T follicular helper cell (primary cell): ENCODE results near the gene NPTN.
"Not testable (repeated sequence)": the region's sequence is repeated elsewhere in the genome, so short reads cannot be mapped to it uniquely, and the experiment has no call there.

Experiments
- DNase-seq: peaks from one replicate; pipeline ENCODE4 v3.0.0-alpha.2; 2020; ENCODE audit warnings: low read depth

Gene NPTN

DNA sequence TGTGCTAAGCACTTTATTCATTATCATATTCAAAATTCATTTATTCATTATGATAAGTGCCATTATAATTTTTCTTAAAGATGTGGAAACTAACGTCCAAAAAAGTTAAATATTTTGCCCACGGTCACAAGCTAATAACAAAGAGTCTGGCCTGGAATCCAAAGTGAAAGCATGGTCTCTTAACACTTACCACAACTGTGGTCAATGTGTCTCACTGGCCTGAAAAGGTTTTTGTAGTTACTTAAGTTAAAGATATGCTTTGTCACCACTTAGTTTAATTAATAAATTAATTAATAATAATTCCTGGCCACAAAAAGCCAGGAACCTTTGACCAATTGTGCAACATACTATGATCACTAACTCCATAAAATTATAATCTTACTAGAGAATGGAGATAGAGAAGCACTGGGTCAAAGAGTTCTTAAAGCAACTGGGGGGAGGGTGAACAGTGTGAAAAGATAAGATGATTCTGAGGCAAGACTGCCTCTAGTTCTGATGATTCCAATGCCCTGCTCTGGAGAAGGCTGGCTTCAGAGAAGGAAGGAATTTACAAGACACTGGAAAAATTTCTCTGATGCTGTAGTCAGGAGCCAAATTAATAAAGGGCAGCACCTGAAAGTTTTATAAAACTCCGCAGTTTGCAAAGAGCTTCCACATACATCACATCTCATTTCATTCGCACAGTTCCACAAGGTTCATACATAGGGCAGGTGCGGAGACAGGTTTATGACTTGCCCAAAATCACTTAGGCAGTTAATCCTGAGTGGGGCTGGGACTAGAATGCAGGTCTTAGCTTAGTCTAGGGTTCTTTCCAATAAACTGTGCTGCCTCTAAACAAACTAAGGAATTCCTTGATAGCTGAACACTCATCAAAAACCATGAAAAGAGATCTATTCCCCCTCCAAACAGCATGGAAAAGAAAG is 32.5 kb downstream of the NPTN start:
- no peak for DNase-seq

DNA sequence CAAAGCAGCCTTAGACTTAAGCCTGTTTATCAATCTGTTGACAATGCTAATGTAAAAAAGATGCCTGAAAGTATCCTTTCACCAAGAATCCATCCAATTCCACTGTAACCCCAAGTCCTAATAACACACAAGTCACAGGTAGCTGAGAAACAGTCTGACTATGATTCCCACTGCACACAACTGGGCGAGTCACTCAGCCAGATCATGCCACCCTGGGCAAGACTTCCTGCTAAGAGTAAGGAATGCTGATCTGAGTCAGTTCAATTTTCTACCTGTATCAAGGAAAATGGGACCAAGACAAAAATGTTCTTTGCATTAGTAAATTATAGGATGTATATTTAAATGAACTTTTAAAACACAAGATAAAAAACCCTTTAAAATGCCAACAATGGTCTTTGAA is 33.3 kb downstream of the NPTN start:
- no peak for DNase-seq

DNA sequence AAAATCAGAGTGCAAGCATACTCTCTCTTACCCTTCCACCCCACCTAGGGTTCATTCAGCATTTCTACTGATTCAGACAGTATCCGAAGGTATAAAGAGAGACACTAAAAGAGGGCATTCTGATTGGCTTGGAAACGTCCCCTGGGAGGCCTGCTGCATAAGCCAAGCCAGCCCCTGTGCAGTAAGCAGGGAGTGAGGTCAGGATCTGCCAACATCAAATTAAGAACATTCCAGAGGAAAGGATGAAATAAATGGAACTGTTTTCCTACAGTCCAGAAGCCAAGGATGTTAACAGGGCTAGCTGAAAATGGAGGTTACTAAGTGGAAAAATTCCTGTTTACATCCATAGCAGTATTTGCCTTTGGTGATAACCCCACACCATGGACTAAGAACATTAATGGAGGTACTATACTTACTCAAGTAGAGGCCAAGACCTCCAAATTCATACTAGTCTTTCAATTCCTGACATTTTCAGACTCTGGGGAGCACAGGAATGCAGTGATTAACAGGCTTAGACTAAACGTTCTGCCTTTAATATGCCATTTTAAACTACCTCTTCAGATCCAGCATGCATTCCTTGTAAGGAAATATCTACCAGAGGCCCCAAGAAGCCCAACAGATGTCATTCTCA is 34.5 kb downstream of the NPTN start:
- DNase-seq = no peak

DNA sequence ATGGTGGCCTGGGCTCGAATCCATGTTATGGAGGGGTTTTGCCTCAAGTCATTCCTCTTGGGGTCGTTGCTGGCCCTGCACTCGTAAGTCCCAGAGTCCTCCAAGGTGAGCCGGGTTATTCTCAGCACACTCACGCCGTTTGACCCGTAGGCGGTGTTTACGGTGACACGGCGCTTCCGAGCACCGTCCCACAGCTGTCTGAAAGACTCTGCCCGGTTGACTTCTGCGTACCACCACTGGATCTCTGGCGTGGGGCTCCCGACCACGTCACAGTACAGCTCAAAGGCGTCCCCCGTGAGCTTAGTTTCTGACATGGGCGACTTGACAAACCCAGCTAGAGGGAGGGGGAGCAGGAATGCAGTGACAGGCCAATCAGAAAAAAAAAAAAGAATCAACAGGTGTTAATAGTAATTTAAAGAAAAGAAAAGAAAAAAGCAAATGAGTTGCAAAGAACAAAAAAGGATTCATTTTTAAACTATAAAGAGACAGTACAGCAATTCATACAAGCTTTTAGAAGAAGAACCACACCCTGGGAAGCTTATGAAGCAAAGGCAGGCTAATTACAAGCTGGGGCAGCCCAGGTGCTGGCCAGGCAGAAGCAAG is 36.1 kb downstream of the NPTN start:
- no peak for DNase-seq

DNA sequence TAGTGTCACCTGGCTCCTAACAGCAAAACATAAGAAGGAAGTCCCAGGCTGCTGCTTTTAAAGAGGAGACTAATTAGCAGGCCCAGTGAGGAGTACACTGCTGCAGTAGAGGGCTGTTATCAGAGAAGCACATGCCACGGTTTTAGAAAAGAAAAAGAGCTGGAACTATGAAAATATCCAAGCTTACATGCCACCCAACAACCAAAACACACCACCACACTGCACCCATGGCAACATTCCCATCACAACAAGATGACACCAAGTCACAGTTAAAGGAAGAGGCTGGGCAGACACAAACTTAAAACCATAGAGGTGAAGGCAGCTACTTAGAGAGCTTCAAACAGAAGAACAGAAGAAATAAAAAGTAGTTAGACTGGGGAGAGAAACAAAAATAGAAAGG is 37.0 kb downstream of the NPTN start:
- DNase-seq = no peak

DNA sequence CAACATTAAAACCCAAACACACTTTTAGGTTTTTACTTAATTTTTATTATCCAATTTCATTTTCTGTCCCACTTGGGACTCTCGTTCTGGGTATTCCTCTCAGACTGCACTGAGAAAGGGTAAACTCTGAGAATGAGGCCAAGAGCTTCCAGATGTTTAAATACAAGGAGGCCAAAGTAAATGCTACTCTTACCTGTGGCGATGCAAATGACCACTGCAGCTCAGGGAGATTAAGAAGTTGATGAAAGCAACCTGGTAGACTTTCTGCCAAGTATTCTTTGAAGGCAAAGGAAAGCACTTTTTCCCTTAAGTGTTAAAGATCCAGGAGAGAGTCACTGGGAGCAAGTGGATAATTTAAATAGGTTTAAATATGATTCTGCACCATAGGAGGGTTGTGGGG is 39.1 kb downstream of the NPTN start:
- DNase-seq = no peak

DNA sequence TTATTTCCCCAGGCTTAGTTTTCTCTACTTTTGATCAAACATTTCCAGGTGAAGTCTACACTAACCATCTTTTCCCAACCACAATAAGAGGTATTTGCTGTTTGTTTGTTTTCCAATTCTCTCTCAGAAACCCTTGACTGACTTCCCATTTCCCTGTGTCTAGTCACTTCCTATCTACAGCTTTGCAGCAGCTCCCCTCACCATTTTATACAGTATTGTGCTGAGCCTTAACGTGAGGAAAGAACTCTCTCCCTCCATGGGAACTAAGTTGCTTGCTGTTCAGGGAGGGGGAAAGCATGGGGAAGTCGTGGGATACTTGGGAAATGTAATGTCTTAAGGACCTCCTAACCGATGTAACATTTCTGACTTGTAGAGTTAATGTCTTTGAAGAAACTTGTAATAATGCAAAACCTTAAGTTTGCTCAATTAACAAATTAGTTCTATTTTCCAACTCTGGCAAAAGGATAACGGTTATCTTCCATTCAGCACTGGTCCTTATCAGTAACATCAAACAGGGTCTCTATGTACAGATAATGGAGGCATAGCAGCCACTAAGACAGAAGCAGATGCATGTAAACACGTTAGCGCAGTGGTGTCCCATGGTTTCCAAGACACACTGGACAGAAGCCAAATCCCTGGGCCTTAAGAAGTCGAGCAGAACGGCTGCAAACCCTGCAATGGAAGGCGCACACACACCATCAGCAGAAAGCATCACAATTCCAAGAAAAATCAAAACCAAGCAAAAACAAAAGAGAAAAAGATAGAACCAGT is 39.7 kb downstream of the NPTN start:
- no peak for DNase-seq

DNA sequence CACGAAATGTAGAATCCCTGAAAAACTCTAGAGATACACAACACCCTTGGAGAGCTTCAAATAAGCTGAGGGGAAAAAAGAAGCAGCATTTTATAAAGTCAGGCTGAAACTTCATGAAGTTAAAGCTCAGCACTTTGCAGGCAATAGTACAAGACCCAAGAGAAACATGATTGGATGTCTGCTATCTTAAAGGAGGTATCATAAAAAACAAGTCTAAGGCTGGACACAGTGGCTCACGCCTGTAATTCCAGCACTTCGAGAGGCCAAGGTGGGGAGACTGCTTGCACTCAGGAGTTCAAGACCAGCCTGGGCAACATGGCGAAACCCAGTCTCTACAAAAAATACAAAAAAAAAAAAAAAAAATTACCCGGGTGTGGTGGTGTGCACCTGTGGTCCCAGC is 42.9 kb downstream of the NPTN start:
- DNase-seq = no peak

DNA sequence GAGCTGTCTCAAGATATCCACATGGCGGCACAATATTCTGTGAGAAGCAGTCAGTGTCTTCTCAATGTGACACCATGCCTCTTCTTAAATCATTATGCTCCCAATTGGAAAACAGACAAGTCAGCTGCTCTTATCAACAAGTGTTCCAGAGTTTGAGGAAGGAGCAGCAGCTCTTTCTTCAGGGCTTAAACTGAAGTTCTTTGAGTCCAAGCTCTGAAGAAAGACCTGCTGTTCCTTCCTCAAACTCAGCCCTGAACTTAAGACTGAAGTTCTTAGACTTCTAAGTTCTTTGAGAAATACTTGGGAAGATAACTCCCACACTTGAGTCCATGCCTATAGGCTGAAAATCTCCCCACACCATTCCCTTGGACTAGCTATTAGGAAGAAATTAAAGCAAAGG is 43.4 kb downstream of the NPTN start:
- DNase-seq = no peak

DNA sequence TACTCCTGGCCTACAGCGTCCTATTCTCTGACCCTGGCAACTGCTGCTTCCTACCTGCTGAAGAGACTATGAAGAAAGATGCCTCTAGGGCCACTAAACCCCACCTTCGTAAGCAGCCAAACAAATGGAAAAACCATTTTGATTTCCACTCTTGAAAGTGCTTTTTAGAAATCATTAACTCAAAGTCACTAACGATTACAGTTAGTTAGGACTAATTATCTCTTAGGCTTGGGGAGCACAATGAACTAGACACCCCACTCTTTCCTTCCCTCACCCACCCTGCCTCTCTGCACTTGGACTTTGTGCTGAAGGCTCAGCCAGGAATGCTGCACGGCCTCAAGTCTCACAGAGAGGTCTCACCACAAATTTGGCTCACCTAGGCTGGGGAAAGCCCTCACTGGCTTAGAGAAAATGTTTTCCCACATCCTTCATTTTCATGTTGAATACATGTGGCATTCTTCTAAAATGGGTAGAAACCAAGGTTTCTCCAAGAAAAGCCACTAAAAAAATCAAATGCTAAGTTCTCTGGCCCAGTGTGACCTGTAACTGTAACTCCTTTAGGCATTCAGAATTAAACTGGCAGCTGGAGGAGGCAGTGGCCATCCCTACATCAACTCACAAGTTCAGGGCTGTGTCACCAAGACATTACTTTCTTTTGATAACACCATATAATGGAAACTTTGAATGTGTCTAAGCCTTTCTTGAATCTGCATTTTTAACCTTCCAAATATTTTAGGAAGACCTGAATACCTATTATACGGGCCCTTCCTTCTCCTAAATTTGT is 47.1 kb downstream of the NPTN start:
- DNase-seq = no peak

DNA sequence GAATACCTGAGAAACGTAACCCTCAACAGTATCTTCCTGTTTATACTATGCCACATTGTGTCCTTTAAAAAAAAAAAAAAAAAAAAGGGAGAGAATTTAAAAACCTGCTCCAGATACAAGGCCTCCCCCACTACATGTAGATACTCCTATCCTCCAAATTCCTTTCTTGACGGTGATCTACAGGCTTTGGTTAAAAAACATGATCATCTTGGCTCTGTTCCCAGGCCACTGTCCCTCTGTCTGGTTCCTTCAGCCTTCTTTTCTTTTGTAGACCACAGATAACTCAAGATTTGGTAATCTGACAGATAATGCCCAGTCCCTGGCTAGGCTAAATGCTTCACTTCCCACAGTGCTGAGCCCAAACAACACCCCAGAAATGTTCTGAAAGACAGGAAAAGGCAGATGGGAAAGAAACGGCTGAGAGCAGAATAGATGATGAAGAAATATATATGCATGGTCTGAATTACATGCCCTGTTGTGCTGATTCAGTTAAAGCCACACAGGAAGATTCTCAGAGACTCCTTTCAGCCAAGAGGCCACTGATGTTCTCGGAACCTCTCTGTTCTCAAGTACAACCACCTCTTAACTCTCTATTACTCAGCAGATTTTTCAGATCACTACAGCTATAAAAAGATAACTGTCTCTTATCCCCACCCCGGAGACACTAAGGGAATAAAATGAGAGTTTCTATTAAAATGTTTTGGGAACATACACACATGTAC is 48.3 kb downstream of the NPTN start:
- no peak for DNase-seq

DNA sequence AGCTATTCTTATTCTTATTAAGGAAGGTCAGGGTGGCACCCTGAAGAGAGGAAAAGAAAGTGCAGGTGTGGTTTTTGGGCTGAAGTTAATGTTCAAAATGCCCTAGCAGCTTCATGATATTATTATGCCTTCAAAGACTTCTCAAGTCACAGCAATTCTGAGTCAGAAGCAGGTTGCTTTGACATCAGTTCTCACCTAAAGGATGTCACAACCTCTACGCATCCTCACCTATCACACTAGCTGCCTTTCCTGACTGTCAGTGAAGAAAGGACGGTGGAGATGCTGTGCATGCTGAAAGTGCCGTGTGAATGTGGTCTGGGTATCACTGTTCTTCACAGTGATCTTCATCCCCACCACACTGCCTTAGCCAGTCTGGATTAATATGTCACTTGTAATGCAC is 49.6 kb downstream of the NPTN start:
- DNase-seq = no peak

DNA sequence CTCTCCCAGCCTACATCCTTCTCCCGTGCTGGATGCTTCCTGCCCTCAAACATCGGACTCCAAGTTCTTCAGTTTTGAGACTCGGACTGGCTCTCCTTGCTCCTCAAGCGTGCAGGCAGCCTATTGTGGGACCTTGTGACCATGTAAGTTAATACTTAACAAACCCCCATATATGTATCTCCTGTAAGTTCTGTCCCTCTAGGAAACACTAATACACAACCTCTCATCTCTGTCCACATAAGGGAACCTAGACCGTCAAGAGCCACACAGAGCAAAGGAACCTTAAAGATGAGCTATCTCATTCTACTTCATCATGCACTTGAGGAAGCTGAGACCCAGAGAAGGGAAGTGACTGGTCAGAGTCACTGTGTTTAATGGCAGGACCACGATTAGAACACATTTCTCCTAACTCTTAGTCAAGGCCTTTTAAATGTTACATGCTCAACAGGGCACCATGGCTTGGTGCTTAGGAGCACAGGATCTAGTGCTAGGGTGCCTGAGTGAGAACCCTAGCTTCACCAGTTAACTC is 50.3 kb downstream of the NPTN start:
- no peak for DNase-seq

DNA sequence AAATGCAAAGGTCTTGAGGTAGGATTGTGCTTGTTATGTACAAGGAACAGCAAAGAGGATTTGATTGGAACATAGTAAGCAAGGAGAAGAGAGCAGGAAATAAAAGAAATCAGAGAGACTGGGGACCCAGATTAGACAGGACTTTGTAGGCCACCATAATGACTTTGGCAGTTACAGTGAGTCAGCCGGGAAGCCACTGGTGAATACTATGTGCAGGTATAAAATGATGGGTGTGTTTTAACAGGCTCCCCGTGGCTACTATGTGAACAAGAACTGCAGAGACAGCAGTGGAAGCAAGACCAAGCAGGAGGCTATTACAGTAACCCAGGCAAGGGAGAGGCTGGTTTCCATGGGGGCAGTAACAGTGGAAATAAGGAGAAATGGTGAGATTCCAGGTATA is 55.2 kb downstream of the NPTN start:
- no peak for DNase-seq

DNA sequence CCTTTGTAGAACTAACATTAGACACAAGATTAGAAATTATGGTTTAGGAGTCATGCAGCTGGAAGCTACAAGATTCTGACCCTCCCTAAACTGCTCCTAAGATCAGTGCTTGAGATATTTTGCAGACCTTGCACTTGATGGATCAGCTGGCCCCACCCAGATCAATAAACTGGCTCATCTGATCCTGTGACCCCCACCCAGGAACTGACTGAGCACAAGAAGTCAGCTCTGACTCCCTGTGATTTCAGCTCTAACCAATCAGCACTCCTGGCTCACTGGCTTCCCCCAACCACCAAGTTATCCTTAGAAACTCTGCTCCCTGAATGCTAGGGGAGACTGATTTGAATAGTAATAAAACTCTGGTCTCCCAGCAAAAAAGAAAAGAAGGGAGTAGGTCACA is 55.6 kb downstream of the NPTN start:
- DNase-seq = not testable (repeated sequence)

DNA sequence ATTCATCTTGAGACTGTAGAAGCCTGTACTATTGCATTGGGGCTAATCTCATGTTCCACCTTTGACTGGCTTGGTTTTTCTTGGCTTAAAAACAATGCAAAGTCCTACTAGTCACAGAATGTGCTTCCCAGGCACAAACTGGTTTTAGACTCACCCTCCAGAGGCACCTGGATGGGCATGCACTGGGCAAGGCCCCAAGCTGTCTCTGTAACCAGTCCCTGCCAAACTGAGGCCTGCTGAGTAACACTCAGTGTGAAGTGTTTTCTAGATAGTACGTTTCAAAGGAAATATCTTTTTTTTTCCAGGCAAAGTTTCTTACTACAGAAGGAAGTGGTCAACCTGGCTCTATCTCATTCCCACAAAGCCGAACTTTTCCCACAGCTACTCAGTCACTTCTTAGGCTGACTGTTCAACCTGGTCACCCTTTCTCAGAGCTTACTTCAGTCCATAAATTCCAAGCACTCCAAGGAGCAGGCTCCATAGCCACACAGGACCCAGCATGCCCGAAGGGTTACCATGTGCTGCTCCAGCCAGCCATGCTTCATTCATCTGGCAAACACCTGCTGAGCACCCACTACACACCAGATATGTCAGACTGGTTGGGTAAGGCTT is 57.4 kb downstream of the NPTN start:
- no peak for DNase-seq

DNA sequence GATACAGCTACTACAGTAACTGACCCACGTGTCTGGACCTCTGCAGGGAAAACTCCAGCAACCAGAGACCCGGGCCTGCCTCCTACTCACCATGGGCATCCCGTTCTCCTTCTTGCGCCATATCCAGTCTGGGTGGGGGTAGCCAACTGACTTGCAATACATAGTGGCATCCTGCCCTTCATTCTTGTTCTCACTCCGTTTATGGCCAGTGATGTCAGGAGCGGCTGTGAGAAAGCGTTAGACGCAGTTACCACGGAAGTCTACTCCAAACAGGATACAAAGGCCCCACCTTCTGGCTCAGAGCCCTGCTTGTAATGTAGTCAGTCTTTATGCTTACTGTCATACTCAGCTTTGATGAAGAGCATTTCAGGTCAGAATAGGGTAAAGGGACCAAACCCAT is 59.6 kb downstream of the NPTN start:
- no peak for DNase-seq

DNA sequence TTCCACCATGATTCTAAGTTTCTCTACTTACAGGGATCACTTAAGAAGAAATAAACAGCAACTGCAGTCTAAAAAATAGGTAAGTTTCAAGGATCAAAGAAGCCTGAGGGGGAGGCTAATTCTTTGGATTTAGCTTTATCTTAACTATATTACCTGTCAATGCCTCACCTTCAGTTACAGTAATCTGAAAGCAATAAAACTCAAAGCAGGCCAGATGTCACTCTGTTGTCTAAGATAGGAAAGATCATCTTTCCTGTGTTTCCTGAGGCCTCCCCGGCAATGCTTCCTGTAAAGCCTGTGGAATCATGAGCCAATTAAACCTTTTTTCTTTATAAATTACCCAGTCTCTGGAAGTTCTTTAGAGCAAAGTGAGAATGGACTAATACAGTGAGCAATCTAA is 60.2 kb downstream of the NPTN start:
- no peak for DNase-seq

DNA sequence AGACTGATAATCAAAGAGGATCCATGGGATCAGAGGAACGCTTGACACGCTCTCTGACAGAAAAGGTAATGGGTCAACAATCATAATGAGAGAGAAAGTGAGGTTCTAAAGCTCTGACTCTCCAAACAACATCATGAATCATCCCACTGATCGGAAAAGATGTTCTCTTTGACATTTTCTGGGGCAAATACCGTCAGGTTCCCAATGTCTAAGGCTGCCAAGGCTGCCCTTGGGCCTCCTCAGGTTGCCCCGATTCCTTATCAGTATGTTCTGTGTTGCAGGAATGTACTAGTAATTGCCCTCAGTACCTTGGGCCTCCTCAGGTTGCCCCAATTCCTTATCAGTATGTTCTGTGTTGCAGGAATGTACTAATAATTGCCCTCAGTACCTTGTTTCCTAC is 60.9 kb downstream of the NPTN start:
- no peak for DNase-seq

DNA sequence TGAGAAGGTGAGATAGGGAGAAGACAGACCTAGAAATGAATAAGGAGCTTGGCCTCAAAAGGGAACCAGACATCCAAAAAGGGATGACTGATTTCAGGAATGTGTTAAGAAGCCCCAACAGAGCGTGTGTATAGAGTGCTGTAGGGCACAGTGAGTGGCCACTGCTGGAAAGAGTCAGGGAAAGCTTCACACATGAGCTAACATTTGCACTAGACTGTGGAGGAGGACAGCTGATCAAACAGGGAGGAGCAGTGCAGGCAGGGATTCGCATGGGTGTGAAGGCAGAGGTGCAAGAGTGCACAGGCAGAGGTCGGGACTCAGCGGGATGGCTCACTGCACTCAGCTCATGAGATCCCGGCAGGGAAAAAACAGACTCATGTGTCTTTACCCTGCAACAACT is 61.8 kb downstream of the NPTN start:
- no peak for DNase-seq
